ENCODE results near the gene ITGB4.

DNA sequence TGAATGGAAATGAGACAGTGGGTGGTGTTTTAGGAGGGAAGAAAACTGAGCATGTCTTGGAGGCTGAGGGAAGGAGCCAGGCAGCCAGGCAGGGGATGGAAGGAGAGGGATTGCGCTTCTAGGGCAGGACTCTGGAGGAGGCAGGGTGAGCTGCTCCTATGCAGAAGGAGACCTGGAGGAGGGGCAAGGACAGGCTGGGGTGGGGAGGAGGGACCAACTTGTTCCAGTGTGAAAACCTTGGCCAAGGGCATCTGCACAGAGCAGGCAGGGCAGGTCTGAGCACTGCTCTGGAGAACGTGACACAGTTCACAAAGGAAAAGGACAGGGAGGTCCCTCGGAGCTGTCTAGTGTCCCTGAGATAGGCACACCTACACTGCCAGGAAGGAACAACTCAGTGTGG lies 38.2 kb downstream of the ITGB4 start:
- TF ChIP-seq, protein P1, sequence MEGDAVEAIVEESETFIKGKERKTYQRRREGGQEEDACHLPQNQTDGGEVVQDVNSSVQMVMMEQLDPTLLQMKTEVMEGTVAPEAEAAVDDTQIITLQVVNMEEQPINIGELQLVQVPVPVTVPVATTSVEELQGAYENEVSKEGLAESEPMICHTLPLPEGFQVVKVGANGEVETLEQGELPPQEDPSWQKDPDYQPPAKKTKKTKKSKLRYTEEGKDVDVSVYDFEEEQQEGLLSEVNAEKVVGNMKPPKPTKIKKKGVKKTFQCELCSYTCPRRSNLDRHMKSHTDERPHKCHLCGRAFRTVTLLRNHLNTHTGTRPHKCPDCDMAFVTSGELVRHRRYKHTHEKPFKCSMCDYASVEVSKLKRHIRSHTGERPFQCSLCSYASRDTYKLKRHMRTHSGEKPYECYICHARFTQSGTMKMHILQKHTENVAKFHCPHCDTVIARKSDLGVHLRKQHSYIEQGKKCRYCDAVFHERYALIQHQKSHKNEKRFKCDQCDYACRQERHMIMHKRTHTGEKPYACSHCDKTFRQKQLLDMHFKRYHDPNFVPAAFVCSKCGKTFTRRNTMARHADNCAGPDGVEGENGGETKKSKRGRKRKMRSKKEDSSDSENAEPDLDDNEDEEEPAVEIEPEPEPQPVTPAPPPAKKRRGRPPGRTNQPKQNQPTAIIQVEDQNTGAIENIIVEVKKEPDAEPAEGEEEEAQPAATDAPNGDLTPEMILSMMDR (IDR thresholded peaks at IDR 0.05) = no peak
- TF ChIP-seq POLR2A (IDR thresholded peaks at IDR 0.05) = no peak
